Measurements from ENCODE around the gene P3R3URF. TPM values are rescaled to one million over a fixed set of nuclear protein-coding genes. Genes with fewer than 3 reads are reported as not detected.

The P3R3URF gene
- total RNA-seq, 1 donor from 2014 or later, result not detected

GRCh38 chr1:46150085-46150484 is 26.2 kb downstream of the P3R3URF start:
- no peak for DNase-seq (ENCODE audit: extremely low spot score, unreplicated experiment)
- Mint-ChIP-seq H3K4me3 (ENCODE audit: unreplicated experiment) (no peak overlapping the region), H3K27ac (ENCODE audit: unreplicated experiment) (no peak overlapping the region), H3K9me3 (ENCODE audit: unreplicated experiment) (peaks cover 3% of the 10 kb centered on the region), H3K4me1 (ENCODE audit: unreplicated experiment) (peaks cover 6% of the 10 kb centered on the region), H3K36me3 (ENCODE audit: unreplicated experiment) (no peaks in the 10 kb centered on the region), H3K27me3 (ENCODE audit: unreplicated experiment) (no peaks in the 10 kb centered on the region)
- TF ChIP-seq CTCF (IDR thresholded peaks at IDR 0.05), result no peak

GRCh38 chr1:46148318-46148717 is 28.0 kb downstream of the P3R3URF start:
- H3K4me1 Mint-ChIP-seq (ENCODE audit: unreplicated experiment), result peaks cover 6% of the 10 kb centered on the region
- no peaks in the 10 kb centered on the region for H3K9me3 Mint-ChIP-seq (ENCODE audit: unreplicated experiment)
- no peaks in the 10 kb centered on the region for H3K36me3 Mint-ChIP-seq (ENCODE audit: unreplicated experiment)
- no peaks in the 10 kb centered on the region for H3K27me3 Mint-ChIP-seq (ENCODE audit: unreplicated experiment)
- no peak overlapping the region for H3K27ac Mint-ChIP-seq (ENCODE audit: unreplicated experiment)
- H3K4me3 Mint-ChIP-seq (ENCODE audit: unreplicated experiment), result no peak overlapping the region
- no peak for DNase-seq (ENCODE audit: extremely low spot score, unreplicated experiment)
- no peak for TF ChIP-seq CTCF (IDR thresholded peaks at IDR 0.05)

- Mint-ChIP-seq H3K27me3 (ENCODE audit: unreplicated experiment) (no peaks in the 10 kb centered on the region), H3K27ac (ENCODE audit: unreplicated experiment) (peak overlapping the region; percentile 84), H3K9me3 (ENCODE audit: unreplicated experiment) (no peaks in the 10 kb centered on the region), H3K4me1 (ENCODE audit: unreplicated experiment) (peaks cover 58% of the 10 kb centered on the region), H3K36me3 (ENCODE audit: unreplicated experiment) (no peaks in the 10 kb centered on the region), H3K4me3 (ENCODE audit: unreplicated experiment) (peak overlapping the region; percentile 73)
- no peak for DNase-seq (ENCODE audit: extremely low spot score, unreplicated experiment)
- TF ChIP-seq CTCF (IDR thresholded peaks at IDR 0.05), result no peak
These were observed 38.4 kb downstream of the P3R3URF start for GRCh38 chr1:46137916-46138315.

GRCh38 chr1:46136711-46137110 is 39.6 kb downstream of the P3R3URF start:
- peaks cover 59% of the 10 kb centered on the region for H3K4me1 Mint-ChIP-seq (ENCODE audit: unreplicated experiment)
- H3K9me3 Mint-ChIP-seq (ENCODE audit: unreplicated experiment), result no peaks in the 10 kb centered on the region
- TF ChIP-seq CTCF (IDR thresholded peaks at IDR 0.05), result no peak
- H3K36me3 Mint-ChIP-seq (ENCODE audit: unreplicated experiment), result no peaks in the 10 kb centered on the region
- DNase-seq (ENCODE audit: extremely low spot score, unreplicated experiment), result no peak
- H3K27ac Mint-ChIP-seq (ENCODE audit: unreplicated experiment), result peak overlapping the region; percentile 84
- peak overlapping the region; percentile 11 for H3K4me3 Mint-ChIP-seq (ENCODE audit: unreplicated experiment)
- no peaks in the 10 kb centered on the region for H3K27me3 Mint-ChIP-seq (ENCODE audit: unreplicated experiment)

- H3K27ac Mint-ChIP-seq (ENCODE audit: unreplicated experiment), result peak overlapping the region; percentile 51
- no peaks in the 10 kb centered on the region for H3K27me3 Mint-ChIP-seq (ENCODE audit: unreplicated experiment)
- peak overlapping the region; percentile 5 for H3K4me3 Mint-ChIP-seq (ENCODE audit: unreplicated experiment)
- no peak for TF ChIP-seq CTCF (IDR thresholded peaks at IDR 0.05)
- no peaks in the 10 kb centered on the region for H3K9me3 Mint-ChIP-seq (ENCODE audit: unreplicated experiment)
- no peak for DNase-seq (ENCODE audit: extremely low spot score, unreplicated experiment)
- no peaks in the 10 kb centered on the region for H3K36me3 Mint-ChIP-seq (ENCODE audit: unreplicated experiment)
- H3K4me1 Mint-ChIP-seq (ENCODE audit: unreplicated experiment), result peaks cover 63% of the 10 kb centered on the region
These were observed 41.5 kb downstream of the P3R3URF start for GRCh38 chr1:46134660-46135331.
